GM12874 (cell line): ENCODE measurements around the gene LCP2.

Experiments used
- CTCF ChIP-seq: IDR thresholded peaks from 2 replicates; pipeline ENCODE4 v1.5.1; 2011; ENCODE audit warnings: low read depth, mild to moderate bottlenecking, control low read depth, low read length, moderate library complexity; ENCODE audit not compliant: insufficient read depth

Gene LCP2

GRCh38 chr5:170251462-170251861 lies 46.1 kb downstream of the LCP2 start:
- no peak for TF ChIP-seq CTCF

- no peak for TF ChIP-seq CTCF
Measured at GRCh38 chr5:170250810-170251317, 46.7 kb downstream of the LCP2 start.

DNA sequence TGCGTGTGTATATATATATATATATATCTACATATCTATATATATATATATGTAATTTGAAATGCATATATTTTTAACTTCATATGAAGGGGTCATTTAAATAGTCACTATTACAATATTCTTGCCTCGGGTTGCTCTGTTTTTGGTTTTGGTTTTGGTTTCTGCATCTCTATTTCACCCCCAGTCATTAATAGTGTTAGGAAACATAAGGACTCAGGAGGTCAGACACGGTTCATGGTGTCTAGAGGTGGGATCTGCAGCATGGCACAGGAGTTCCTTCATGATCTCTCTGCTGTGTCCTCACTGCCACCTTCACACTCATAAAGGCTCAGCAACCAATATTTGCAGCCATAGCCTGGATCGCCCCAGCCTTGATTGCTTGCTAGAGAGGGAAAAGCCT lies 48.2 kb downstream of the LCP2 start:
- TF ChIP-seq CTCF: no peak

DNA sequence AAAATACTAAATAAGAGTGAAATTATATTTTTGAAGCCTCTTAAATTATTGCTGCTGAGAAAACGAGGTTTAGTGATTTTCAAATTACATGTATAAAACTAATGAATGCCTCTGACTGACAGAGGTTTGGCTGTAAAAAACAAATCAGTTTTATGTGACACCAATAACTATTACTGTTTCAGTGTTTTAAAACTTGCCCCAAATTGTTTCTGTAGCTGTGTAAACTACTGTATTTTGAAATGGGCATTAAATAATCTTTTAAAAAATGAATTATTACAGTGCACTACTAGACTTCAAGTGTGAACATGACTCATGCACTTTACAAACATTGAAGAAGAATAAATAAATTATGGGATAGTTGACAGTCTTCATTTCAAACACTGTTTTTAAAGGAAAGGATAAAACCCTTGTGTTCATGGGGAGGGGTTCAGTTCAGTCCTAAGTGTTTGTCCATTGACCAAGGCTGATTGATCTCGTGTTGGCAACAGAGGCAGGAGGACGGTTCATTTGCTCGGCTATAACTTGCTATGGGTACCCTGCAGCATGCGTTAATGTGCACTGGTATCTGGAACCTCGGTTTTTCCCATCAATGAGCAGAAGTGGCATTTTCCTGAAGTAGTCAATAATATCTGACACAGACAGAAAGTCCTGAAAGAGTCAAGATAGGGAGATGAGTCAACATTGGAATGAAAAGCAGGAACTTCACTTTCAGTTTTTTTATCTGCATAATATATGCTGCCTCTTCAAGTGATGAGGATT lies 49.2 kb downstream of the LCP2 start:
- no peak for TF ChIP-seq CTCF

DNA sequence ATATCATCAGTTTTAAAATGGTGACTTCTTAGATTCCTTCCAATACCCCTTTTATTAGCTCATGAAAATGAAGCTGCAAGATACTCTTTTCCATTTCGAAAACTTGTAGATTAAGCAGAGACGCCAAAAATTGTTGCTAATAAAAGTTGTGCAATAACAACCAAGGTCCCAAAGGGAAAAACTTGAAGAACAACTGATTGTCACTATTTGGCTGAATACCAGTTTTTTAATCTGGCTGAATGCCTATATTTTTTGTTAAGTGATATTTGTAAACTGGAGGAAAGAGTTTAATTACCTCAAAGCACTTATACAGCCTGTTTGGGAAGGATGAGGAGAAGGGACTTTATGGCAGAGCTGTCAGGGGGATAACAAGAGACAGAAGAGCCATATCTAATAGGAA lies 50.2 kb downstream of the LCP2 start:
- no peak for TF ChIP-seq CTCF

DNA sequence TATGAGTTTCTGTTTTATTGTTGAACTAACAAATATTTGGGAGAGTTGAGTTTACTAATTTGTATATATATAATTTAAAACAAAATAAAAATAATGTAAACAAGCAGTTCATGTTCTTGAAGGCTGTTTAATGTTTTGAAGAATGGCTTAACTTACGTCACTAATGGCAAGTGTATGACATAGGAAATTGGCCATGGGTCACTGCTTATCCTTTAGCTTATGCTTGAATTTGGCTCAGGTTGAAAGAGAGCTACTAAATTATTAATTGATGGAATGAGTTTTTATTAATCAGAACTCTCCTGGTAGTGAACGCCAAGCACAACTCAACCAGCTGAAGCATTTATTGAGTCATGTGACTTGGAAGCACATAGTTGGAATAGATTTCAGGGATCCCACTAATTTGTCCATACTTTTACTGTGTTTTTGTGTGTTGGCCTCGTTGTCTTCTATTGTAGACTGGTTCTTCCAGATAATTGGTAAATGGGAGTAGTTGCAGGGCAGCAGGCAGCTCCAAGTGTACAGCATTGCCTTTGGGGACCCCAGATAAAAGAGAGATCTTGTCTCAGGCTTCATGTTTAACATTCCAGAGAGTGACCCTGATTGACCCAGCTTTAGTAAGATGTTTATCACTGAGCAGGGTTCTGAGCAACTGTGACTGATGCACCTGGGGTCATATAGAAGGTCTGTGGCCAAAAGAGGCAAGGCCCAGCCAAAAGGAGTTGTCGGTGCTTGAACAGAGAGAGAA lies 51.3 kb downstream of the LCP2 start:
- TF ChIP-seq CTCF: no peak

- TF ChIP-seq CTCF: no peak
Measured at GRCh38 chr5:170238456-170239196, 59.0 kb downstream of the LCP2 start.
